KMS-11 (cell line): Measurements from ENCODE around the gene MRPL54.

Experiments
- H2AFZ ChIP-seq: fragments of 200-600 bp; sonication (generic); 2 replicates; pipeline ENCODE4 v1.6.1; 2016; ENCODE audit warnings: antibody characterized with exemption, mixed run types, low read depth
- H3K27ac ChIP-seq: fragments of 200-600 bp; sonication (generic); 2 replicates; pipeline ENCODE4 v1.6.1; 2016; ENCODE audit warnings: mild to moderate bottlenecking, mixed run types
- H3K27me3 ChIP-seq: fragments of 200-600 bp; sonication (generic); 2 replicates; pipeline ENCODE4 v1.6.1; 2017; ENCODE audit warnings: mild to moderate bottlenecking, low read depth, mixed run types, moderate library complexity; ENCODE audit not compliant: insufficient read depth
- H3K36me3 ChIP-seq: fragments of 200-600 bp; sonication (generic); 2 replicates; pipeline ENCODE4 v1.6.1; 2017; ENCODE audit warnings: mild to moderate bottlenecking, mixed run types; ENCODE audit not compliant: insufficient read depth
- H3K4me1 ChIP-seq: fragments of 200-600 bp; sonication (generic); 2 replicates; pipeline ENCODE4 v1.6.1; 2016; ENCODE audit warnings: mild to moderate bottlenecking, low read depth, mixed run types; ENCODE audit not compliant: poor library complexity, severe bottlenecking
- H3K4me2 ChIP-seq: fragments of 200-600 bp; sonication (generic); 2 replicates; pipeline ENCODE4 v1.7.0; 2016; ENCODE audit warnings: mild to moderate bottlenecking, mixed run types
- H3K4me3 ChIP-seq: fragments of 200-600 bp; sonication (generic); IDR thresholded peaks from 2 replicates; pipeline ENCODE4 v1.6.1; 2017; ENCODE audit warnings: low read depth, low read length, mixed read lengths; ENCODE audit not compliant: insufficient read depth
- H3K79me2 ChIP-seq: fragments of 200-600 bp; sonication (generic); 2 replicates; pipeline ENCODE4 v1.6.1; 2016; ENCODE audit warnings: low read depth, mixed run types; ENCODE audit not compliant: insufficient read depth
- H3K9ac ChIP-seq: fragments of 200-600 bp; sonication (generic); 2 replicates; pipeline ENCODE4 v1.6.1; 2016; ENCODE audit warnings: mild to moderate bottlenecking, mixed run types
- H4K20me1 ChIP-seq: fragments of 200-600 bp; sonication (generic); 2 replicates; pipeline ENCODE4 v1.6.1; 2016; ENCODE audit warnings: mild to moderate bottlenecking, mixed run types; ENCODE audit not compliant: insufficient read depth
- TF ChIP-seq, protein P1 (sequence below): fragments of 200-600 bp; sonication (generic); conservative IDR thresholded peaks from 2 replicates; pipeline ENCODE4 v1.6.1; 2017; ENCODE audit warnings: low read depth, mild to moderate bottlenecking, antibody characterized with exemption, low read length, moderate library complexity, mixed read lengths

MRPL54 gene

DNA sequence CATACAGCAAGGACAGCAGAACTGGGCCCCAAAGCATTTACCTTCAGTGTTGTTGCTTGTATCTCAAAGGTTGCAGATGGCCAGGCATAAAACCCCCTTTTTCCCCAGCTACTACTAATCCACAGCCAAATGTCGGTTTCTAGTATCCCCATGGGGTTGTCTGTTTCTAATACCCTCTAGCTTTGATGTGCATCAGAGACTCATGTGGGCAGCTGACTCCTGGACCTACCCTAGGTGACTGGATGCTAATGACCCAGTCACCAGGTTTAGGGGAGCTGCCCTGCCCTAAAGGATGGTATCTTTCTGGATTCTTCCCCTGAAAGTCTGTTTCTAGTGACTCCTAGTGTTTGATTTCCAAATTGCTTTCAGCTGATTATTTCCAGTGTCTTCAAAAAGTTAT, 30.4 kb upstream of the MRPL54 start:
- no peak overlapping the region for H3K4me3 ChIP-seq
- no peak overlapping the region for H3K4me2 ChIP-seq
- H3K4me1 ChIP-seq = no peaks in the 10 kb centered on the region
- H3K79me2 ChIP-seq = no peaks in the 10 kb centered on the region
- H3K27ac ChIP-seq = no peak overlapping the region
- no peaks in the 10 kb centered on the region for H4K20me1 ChIP-seq
- no peaks in the 10 kb centered on the region for H3K36me3 ChIP-seq
- no peak overlapping the region for H2AFZ ChIP-seq
- H3K9ac ChIP-seq = no peak overlapping the region
- peaks cover 46% of the 10 kb centered on the region for H3K27me3 ChIP-seq
- TF ChIP-seq, protein P1, sequence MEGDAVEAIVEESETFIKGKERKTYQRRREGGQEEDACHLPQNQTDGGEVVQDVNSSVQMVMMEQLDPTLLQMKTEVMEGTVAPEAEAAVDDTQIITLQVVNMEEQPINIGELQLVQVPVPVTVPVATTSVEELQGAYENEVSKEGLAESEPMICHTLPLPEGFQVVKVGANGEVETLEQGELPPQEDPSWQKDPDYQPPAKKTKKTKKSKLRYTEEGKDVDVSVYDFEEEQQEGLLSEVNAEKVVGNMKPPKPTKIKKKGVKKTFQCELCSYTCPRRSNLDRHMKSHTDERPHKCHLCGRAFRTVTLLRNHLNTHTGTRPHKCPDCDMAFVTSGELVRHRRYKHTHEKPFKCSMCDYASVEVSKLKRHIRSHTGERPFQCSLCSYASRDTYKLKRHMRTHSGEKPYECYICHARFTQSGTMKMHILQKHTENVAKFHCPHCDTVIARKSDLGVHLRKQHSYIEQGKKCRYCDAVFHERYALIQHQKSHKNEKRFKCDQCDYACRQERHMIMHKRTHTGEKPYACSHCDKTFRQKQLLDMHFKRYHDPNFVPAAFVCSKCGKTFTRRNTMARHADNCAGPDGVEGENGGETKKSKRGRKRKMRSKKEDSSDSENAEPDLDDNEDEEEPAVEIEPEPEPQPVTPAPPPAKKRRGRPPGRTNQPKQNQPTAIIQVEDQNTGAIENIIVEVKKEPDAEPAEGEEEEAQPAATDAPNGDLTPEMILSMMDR = no peak

DNA sequence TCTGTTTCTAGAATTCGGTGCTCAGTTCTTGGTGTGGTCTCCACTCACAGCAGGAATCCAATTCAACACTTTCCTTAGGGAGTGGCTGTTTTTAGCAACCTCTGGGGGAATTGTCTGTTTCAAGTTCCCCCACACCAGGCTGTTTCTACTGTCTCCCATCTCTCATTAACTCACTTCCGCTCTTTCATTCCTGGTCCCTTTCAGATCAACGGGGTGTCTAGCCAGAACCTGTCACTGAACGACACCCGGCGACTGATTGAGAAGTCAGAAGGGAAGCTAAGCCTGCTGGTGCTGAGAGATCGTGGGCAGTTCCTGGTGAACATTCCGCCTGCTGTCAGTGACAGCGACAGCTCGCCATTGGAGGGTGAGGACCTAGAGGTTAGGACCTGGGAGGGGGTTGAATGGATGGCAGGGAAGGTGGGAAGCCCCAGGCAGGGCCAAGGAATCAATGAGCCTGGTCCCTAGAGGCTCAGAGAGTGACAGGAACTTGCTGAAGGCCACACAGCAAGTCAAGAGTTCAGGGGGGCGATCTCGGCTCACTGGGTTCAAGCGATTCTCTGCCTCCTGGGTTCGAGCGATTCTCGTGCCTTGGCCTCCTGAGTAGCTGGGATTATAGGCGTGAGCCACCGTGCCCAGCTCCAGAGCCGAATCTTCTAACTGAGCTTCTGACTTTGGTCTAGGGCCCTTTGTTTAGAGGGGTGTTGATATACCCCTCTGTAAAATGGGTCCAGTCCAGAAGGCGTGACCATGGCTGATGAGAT, 28.8 kb upstream of the MRPL54 start:
- Histone ChIP-seq H3K9ac (no peak overlapping the region), H3K4me3 (no peak overlapping the region), H3K79me2 (no peaks in the 10 kb centered on the region), H3K27ac (no peak overlapping the region), H3K36me3 (no peaks in the 10 kb centered on the region), H3K4me2 (no peak overlapping the region), H3K4me1 (no peaks in the 10 kb centered on the region), H2AFZ (no peak overlapping the region), H4K20me1 (no peaks in the 10 kb centered on the region), H3K27me3 (peaks cover 60% of the 10 kb centered on the region)
- TF ChIP-seq, protein P1 = no peak

DNA sequence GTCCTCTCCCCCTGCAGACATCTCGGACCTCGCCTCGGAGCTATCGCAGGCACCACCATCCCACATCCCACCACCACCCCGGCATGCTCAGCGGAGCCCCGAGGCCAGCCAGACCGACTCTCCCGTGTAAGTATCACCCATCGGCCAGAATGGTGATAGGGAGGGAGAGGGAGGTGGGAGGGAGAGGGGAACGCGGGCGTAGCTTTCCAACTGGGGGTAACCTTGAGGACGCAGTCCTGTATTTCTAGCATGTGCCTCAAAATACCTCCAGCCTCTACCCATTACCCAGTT, 28.2 kb upstream of the MRPL54 start:
- TF ChIP-seq, protein P1 = no peak
- Histone ChIP-seq H3K4me2 (no peak overlapping the region), H3K9ac (no peak overlapping the region), H4K20me1 (no peaks in the 10 kb centered on the region), H3K36me3 (no peaks in the 10 kb centered on the region), H3K27me3 (peaks cover 65% of the 10 kb centered on the region), H3K79me2 (no peaks in the 10 kb centered on the region), H2AFZ (no peak overlapping the region), H3K4me3 (no peak overlapping the region), H3K27ac (no peak overlapping the region), H3K4me1 (no peaks in the 10 kb centered on the region)

DNA sequence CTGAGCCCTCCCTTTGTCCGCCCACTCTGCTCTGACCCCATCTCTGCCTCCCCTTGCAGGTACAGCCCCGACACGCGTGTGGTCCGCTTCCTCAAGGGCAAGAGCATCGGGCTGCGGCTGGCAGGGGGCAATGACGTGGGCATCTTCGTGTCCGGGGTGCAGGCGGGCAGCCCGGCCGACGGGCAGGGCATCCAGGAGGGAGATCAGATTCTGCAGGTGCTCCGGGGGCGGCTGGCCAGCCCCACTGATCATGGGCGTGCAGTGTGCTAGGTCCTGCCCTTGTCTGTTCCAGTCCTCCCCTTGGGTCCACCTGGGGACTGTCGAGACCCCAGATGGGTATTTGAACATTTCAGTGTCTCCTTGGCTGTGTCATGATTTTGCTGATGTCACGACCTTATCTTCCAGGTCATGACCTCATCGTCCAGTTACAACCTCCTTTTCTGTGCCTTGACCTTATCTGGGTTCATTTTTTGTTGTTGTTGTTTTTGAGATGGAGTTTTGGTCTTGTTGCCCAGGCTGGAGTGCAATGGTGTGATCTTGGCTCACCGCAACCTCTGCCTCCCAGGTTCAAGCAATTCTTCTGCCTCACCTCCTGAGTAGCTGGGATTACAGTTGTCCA, 26.3 kb upstream of the MRPL54 start:
- H3K4me2 ChIP-seq = no peak overlapping the region
- H3K4me1 ChIP-seq = no peaks in the 10 kb centered on the region
- H3K27me3 ChIP-seq = peaks cover 69% of the 10 kb centered on the region
- H3K9ac ChIP-seq = no peak overlapping the region
- no peak overlapping the region for H2AFZ ChIP-seq
- no peak overlapping the region for H3K4me3 ChIP-seq
- H3K36me3 ChIP-seq = no peaks in the 10 kb centered on the region
- H3K79me2 ChIP-seq = no peaks in the 10 kb centered on the region
- TF ChIP-seq, protein P1 = no peak
- H3K27ac ChIP-seq = no peak overlapping the region
- H4K20me1 ChIP-seq = no peaks in the 10 kb centered on the region
